GM21515 (cell line): ENCODE results near the gene BPIFA2.

ENCODE experiments used
- ATAC-seq: cut with Tn5 transposase; IDR thresholded peaks from one replicate; pipeline ENCODE4 v1.9.1; 2021; ENCODE audit not compliant: unreplicated experiment

Gene BPIFA2

DNA sequence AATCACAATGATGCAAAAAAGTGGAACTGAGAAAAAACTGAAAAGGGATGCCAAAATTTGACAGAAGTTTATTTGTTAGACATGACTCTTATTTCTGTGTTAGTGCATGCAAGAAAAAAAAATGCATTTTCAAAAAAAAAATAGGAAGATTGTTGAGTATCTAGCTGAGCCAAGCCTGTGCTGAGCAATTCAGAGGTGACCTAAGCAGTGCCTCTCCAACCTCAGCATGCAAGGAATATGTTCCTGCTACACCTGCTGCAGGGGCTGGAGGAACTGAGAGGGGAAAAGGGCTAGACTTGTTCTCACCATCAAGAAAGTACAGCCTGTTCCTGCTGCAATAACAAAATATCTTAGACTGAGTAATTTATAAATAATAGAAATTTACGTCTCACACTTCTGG is 24.0 kb downstream of the BPIFA2 start:
- no peak for ATAC-seq

DNA sequence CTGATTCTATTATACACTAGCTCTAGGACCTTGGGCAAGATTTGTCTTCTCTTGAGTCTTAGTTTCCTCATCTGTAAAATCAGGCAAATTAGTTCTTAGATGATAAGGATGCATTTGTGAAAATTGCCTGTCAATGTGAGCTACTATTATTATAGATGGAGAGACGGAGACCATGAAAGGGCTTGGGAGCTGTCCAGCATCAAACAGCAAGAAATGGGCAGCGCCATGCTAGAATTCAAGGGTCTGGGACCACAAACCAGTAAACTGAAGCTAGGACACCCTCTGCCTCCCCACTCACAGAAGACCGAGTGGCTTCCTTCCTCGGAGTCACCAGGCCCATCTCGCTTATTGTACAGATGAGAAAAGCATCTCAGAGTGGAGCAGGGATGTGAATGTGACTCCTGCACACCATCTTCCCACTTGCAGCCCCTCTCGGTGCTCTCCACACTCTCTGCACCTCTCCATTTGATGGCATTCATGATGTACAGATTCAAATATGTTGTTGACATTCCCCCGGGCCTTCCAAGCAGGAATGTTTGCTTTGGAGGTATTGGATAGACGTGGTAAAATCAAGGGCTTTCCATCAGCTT is 25.0 kb downstream of the BPIFA2 start:
- ATAC-seq = no peak

DNA sequence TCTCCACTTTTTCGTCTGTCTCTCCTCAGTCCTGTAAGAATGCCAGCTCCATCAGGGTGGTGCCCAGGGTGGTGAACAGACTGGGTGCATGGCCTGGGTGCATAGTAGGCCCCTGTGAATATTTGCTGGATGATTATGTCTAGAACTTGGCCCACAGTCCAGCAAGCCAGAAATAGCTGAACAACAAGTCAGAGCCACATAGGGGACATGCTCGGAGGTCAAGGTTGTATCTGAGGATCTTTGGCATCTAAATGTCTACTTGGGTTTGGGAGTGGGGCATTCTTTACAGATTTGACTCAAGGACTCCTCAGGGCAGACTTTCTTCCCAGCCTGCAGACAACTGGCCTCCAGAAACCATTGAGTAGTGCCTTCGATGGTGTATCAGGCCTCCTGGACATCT is 31.1 kb downstream of the BPIFA2 start:
- ATAC-seq = no peak

DNA sequence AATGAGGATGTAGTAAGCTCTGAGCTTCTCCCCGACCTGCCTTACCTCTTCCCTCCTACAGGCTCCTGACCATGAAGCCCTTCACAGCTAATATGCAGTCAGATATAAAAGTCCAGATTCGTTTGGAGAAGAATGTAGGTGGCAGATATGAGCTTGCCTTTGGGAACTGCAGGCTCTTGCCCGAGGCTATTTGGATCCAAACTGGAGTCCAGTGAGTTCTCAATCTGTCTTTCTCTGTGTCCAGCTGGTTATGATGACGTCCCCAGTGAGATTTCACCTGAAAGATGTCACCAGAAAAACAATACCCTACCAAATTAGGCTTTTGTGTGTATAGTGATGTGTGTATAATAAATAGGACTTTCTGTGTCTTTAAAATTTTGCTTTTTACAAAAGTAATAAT is 34.5 kb downstream of the BPIFA2 start:
- ATAC-seq = no peak

- ATAC-seq = no peak
Observed at GRCh38 chr20:33203444-33203843, 35.5 kb downstream of the BPIFA2 start.

GRCh38 chr20:33209789-33210188 is 41.8 kb downstream of the BPIFA2 start:
- ATAC-seq = no peak

- ATAC-seq = no peak
Observed at GRCh38 chr20:33210371-33210770, 42.4 kb downstream of the BPIFA2 start.

- ATAC-seq = no peak
Observed at GRCh38 chr20:33211817-33212424, 44.0 kb downstream of the BPIFA2 start.

- ATAC-seq = no peak
Observed at GRCh38 chr20:33217052-33217451, 49.1 kb downstream of the BPIFA2 start, which contains the start of gene BPIFA3. Gene BPIFA3, plus strand, starts transcription at chr20:33217352. Its CDS starts 185 bp downstream, at chr20:33217537.

- no peak for ATAC-seq
Observed at GRCh38 chr20:33224399-33224798, 56.4 kb downstream of the BPIFA2 start.

GRCh38 chr20:33229843-33230242 is 61.9 kb downstream of the BPIFA2 start:
- ATAC-seq = no peak
